ENCODE results near the gene ARHGAP24.
"Not testable (repeated sequence)": the region's sequence is repeated elsewhere in the genome, so short reads cannot be mapped to it uniquely, and the experiment has no call there.

Gene ARHGAP24

DNA sequence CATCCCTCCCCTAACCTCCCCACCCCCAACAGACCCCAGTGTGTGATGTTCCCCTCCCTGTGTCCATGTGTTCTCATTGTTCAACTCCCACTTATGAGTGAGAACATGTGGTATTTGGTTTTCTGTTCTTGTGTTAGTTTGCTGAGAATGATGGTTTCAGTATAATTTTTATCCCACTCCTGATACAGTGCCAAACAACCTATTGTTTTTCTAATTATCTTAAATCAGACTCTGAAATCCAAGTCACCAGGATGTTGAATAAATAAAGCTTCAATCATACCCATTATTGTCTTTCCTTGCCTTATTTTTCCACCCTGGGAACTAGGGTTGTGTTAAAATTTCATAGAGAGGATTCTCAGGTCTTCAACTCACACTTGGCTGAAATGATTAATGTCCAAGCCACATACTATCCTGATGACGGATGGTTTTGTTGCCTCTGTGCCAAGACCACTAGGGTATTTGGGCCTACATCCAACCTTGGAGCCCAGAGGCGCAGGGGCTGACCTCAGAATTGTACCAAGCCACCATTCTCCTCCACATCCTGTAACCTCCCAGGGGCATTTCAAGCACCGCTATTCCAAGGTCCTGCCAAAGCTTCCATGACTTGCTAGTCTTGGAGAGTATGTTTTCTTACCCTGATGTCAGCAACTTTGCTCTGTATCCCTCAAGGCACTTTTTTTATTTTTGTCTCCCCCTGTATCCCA, 332.4 kb downstream of the ARHGAP24 start:
- FAIRE-seq = no peak
- peak; percentile 65 for DNase-seq (ENCODE audit: low spot score)

DNA sequence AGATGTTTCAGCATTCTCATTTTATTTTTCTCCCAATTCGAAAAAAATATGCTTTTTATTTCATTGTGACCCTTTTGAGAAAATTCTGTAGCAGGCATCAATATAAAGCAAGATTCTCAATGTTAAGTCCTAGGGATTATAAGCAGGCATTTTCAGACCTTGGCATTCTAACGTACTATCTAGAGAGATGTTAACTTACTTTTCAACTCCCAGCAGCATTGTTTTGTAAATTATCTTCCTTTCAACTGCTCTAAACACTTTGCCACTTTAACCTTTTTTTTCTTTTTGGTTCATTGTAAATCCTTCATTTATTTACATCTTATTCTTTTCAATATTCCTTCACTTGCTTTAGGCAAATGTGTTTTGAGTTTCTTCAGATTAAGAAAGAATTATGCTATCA, 333.2 kb downstream of the ARHGAP24 start:
- FAIRE-seq = no peak
- no peak for DNase-seq (ENCODE audit: low spot score)

- no peak for DNase-seq (ENCODE audit: low spot score)
- FAIRE-seq = no peak
Measured at GRCh38 chr4:85808864-85809263, 333.9 kb downstream of the ARHGAP24 start.

GRCh38 chr4:85812776-85813175, 337.8 kb downstream of the ARHGAP24 start:
- no peak for FAIRE-seq
- no peak for DNase-seq (ENCODE audit: low spot score)

GRCh38 chr4:85815796-85816459, 341.0 kb downstream of the ARHGAP24 start:
- DNase-seq (ENCODE audit: low spot score) (no peak), FAIRE-seq (no peak)

DNA sequence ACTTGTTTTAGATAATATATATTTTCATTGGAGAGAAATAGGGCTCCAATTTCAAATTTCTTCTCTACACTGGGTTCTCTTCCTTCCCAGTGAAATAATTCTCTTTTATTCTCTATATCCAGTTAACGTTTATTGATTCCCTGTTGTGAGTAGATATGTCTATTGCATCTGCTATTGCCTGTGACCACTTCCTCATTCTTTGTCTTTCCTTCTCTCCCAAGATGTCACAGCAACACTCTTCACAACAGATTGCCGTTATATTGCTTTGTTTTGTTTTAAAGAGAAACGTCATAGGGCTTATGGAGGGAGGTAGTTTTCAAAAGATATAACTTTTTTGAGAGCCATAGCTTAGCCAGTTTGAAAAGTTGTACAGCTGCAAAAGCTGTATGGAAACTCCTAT, 343.8 kb downstream of the ARHGAP24 start:
- FAIRE-seq = no peak
- no peak for DNase-seq (ENCODE audit: low spot score)

DNA sequence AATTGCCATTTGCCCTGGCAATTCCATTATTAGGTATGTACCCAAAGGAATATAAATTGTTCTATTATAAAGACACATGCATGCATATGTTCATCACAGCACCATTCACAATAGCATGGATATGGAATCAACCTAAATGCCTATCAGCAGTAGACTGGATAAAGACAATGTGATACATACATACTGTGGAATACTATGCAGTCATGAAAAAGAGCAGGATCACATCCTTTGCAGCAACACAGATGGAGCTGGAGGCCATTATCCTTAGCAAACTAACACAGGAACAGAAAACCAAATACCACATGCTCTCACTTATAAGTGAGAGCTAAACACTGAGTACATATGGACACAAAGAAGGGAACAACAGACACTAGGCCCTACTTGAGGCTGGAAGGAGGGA, 345.2 kb downstream of the ARHGAP24 start:
- not testable (repeated sequence) for FAIRE-seq; DNase-seq (ENCODE audit: low spot score)

- FAIRE-seq (no peak), DNase-seq (ENCODE audit: low spot score) (no peak)
Measured at GRCh38 chr4:85821688-85822455, 346.9 kb downstream of the ARHGAP24 start.

DNA sequence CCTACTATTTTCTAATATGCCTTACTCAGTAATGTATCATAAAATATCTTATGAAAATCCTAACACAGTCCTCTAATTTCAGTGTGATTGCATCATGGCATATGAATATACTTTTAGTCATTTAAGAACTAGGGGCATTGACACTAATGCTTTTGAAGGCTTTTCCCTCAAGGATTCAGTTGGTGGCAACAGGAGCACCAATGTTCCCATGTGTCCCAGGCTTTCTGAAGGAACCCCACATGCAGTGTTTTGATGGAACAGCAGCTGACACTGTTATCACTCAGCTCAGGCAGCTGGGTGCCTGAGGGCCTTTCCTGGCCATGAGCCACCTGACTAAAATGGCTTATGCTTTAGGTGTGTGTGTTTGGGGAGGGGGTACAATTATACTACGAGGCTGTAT, 348.3 kb downstream of the ARHGAP24 start:
- DNase-seq (ENCODE audit: low spot score) = no peak

DNA sequence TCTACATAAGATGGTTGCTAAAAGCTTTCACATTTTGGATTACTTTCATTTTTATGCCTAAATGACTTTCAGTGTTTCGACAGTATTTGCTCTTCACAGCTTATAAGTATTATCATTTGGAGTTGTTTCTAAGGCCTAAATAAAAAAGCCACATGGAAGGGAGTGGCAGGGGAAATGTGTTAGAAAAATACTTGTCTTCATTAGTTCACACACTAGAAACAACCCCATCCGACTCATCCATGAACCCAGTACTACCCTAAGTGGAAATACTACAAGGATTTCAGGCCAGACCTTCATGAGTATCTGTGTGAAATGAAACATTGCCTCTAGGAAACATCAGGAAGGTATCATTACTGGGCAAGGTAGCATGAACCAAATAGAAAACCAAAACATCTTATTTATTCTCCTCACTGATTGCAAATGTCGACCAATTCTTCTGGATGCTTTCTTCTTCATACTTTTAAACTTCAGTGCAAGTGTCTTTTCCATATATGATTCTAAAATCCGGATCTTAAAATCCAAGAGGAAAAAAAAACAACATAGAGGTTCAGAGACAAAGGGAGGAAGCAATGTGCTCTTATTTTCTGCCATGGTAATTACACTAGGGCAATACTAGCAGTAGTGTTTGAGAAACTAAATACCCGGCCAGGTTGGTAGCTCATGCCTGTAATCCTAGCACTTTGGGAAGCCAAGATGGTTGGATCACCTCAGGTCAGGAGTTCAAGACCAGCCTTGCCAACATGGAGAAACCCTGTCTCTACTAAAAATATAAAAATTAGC, 349.4 kb downstream of the ARHGAP24 start:
- FAIRE-seq = no peak
- no peak for DNase-seq (ENCODE audit: low spot score)

More for the DNA sequence above, 348.3 kb downstream of the ARHGAP24 start:
- FAIRE-seq = no peak

DNA sequence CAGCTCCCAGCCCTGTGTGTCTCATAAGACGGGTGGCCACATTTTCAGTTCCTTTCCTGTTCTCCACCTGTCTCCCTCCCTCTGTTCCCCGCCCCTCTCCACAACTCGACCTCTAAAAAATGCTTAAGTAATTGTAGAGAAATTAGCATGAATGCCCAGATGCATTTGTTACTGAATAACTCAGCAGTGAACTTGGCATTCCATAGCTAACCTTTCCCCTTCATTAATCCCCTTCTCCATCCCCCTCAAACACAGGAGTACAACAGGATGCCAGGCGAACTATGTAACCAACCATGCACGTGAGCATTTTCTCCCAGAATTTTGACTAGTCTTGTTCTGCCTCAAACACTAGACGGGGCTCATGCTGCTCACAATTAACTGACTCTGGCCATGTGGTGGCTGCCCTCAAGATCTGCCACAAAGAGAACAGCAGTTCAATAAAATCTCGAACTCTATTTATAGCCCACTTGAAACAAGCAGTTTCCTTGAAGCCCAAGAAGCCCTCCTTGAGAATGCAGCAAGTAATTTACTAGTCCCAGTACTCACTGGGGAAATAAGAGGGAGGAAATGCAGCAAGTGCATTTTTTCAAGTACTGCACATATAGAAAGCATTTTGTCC, 351.2 kb downstream of the ARHGAP24 start:
- DNase-seq (ENCODE audit: low spot score) (peak; percentile 50), FAIRE-seq (no peak)

DNA sequence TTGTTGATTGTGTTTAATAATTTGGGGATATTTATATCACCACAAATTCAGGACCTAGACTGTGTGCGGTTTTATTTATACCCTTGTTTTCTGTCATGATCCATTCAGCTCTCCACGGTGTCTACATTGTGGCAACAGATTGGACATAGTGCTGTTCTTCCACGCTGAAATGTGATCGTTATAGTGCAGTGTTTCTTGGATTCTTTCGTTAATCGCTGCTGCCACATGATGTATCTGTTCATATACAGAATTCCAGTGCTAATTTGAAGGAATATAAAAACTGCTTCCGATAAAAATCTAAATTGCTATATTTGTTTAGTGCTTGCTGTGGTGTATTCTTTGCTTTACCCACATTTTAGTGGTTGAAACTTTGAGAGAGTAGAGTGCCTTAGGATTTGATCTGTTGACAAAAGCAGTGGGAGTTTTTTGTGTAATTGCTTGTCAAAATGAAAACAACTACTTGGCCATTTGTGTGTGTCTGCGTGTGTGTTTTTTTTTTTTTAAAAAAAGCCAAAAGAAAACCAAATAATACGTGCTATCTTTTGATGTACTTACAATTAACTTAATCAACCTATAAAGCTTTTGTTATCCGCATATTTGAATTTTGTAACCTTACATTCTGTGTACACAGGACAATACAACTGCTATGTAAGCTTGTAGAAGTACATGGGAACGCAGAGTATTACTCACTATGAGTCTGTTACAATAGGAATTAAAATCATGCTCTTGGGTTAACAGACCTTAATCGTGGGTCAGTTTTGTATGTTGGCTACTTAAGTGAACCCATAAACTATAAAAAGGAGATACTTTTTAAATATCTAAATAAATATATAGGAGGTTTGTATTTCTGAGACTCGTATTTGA, 353.3 kb downstream of the ARHGAP24 start:
- FAIRE-seq (no peak), DNase-seq (ENCODE audit: low spot score) (no peak)

DNA sequence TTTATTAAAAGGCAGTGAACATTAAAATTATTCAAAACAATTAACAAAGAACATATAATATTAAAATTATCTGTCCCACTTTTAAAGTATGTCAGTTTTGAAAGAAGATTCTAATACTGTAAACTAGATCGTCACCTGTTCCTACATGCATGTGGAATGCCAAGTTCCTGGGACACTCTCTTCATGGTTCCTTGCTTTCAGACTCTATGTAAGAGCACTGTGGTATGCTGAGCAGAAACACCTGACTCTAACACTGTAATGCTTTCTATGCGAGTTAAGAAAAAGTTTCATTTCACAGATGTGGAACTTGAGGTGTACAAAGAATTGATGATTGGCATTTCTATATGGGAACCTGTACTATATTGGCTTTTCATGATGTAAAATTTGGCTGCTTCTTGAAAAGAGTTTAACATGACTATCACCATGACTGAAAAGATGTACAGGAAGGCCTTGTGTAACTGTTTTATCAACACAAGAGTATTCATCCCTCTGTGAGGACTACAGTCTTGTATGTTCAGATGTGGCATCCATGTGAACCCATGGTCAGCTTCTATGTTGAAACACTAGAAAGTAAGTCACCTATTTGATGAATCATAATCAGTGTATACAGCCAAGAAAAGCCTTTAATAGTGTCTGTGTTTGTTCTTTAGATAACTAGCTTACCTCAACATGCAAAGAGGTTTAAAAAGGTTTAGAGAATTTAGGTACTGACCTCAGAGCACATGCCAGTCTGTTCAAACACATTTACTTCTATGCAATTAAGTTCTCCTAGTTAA, 354.5 kb downstream of the ARHGAP24 start:
- DNase-seq (ENCODE audit: low spot score) (no peak), FAIRE-seq (no peak)

DNA sequence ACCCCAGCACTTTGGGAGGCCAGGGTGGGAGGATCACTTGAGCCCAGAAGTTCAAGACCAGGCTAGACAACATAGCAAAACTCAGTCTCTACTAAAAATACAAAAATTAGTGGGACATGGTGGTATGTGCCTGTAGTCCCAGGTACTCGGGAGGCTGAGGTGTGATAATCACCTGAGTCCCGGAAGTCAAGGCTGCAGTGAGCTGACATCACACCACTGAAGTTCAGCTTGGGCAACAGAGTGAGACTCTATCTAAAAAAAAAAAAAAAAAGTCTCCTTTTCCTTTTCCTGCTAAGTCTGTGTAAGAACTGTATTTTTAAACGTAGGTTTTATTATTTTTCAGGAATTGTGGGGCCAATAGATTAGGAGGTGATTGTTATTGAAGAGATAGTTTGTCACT, 356.7 kb downstream of the ARHGAP24 start:
- DNase-seq (ENCODE audit: low spot score) (no peak), FAIRE-seq (no peak)

- no peak for FAIRE-seq
Measured at GRCh38 chr4:85833302-85833701, 358.4 kb downstream of the ARHGAP24 start.

GRCh38 chr4:85834934-85835333, 360.0 kb downstream of the ARHGAP24 start:
- DNase-seq (ENCODE audit: low spot score) (no peak), FAIRE-seq (no peak)

More at GRCh38 chr4:85833302-85833701, 358.4 kb downstream of the ARHGAP24 start:
- DNase-seq (ENCODE audit: low spot score) = no peak

DNA sequence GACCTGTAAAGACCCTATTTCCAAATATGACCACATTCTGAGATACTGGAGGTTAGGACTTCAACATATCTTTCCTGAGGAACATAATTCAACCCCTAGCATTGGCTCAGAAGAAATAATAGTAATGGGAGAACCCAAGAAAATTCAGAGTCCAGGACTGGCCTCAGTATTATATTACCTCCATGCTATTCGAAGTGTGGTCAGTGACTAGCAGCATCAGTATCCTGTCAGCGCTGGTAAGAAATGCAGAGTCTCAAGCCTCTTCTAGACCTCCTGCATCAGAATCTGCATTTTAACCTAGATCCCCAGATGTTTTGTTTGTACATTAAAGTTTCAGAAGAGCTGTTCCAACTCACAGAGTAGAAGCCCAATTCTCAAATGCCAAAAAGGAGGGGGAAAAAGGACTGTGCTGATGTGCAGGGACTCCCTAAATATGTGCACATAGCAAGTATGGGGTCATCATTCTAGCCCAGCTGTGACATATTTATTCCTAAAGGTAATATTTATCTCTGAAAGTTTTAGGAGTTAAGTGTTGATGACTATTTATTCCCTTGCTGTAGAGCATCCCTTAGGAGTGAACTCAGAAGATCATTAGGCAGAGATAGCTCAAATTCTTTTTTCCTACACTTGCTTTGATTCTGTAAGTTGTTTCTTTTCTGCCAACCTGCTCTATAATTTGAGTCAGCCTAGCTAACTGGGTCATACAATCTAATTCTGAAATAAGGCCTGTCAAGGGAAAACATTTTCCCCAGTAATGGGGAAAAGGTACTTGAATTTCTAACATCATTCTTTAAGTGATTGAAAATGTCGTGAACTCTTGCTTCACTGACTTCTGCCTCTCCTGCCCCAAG, 361.9 kb downstream of the ARHGAP24 start:
- DNase-seq (ENCODE audit: low spot score) (no peak), FAIRE-seq (no peak)

DNA sequence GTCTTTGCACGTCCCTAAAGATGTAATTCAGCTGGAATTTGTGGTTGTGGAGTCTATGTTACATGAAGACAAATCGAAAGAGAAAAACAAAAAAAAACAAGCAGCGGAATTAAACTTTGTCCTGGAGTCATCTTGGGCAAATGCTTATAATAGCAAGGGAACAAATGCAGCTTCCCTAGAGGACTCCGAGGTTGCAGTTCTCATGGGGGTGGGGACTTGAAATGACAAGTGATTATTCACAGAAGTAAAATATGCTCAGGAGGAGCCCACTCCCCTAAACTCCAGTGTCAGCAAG, 362.4 kb downstream of the ARHGAP24 start:
- FAIRE-seq = no peak
- DNase-seq (ENCODE audit: low spot score) = no peak

All from urothelium cell line (cell line).